Liver (tissue), 9 donors: ENCODE measurements around the gene NISCH. TPM values are rescaled to one million over a fixed set of nuclear protein-coding genes. Genes with fewer than 3 reads are reported as not detected.

Experiments used
- DNase-seq: peaks from one replicate; pipeline ENCODE4 v3.0.0-alpha.2; 2017; ENCODE audit warnings: low spot score
- H3K27ac ChIP-seq, 2 donors: one replicate each; pipeline ENCODE4 v1.7.0; 2013; ENCODE audit warnings: inconsistent platforms in 2 of 2, low read length in 2 of 2, control low read depth in 1 of 2, low read depth in 1 of 2, mild to moderate bottlenecking in 1 of 2
- H3K27me3 ChIP-seq, 4 donors: one replicate each; pipeline versions ENCODE4 v1.6.1 to v1.7.0; 2013; ENCODE audit warnings: low read length in 3 of 4, inconsistent platforms in 1 of 4, mild to moderate bottlenecking in 1 of 4, moderate library complexity in 1 of 4; ENCODE audit not compliant: control insufficient read depth in 4 of 4, insufficient read depth in 4 of 4
- H3K36me3 ChIP-seq, 4 donors: one replicate each; pipeline versions ENCODE4 v1.6.1 to v1.7.0; 2013; ENCODE audit warnings: low read length in 3 of 4, mild to moderate bottlenecking in 3 of 4, low read depth in 1 of 4, moderate library complexity in 1 of 4; ENCODE audit not compliant: control insufficient read depth in 4 of 4, insufficient read depth in 3 of 4
- H3K4me1 ChIP-seq, 4 donors: one replicate each; pipeline versions ENCODE4 v1.6.1 to v1.7.0; 2013; ENCODE audit warnings: low read length in 3 of 4, mild to moderate bottlenecking in 3 of 4, moderate library complexity in 1 of 4; ENCODE audit not compliant: control insufficient read depth in 4 of 4, insufficient read depth in 4 of 4
- H3K4me3 ChIP-seq, 3 donors: one replicate each; pipeline versions ENCODE4 v1.6.1 to v1.7.0; 2013; ENCODE audit warnings: low read length in 3 of 3, control low read depth in 1 of 3, low read depth in 1 of 3, mild to moderate bottlenecking in 1 of 3
- H3K9ac ChIP-seq, 2 donors: one replicate each; pipeline ENCODE4 v1.7.0; 2013; ENCODE audit warnings: low read length in 2 of 2, mild to moderate bottlenecking in 2 of 2, moderate library complexity in 2 of 2, control low read depth in 1 of 2, low read depth in 1 of 2
- H3K9me3 ChIP-seq, 4 donors: one replicate each; pipeline versions ENCODE4 v1.6.1 to v1.7.0; 2013; ENCODE audit warnings: low read length in 3 of 4; ENCODE audit not compliant: control insufficient read depth in 4 of 4
- CTCF ChIP-seq: fragments of 150-350 bp; IDR thresholded peaks from 2 replicates; pipeline ENCODE4 v1.5.1; 2017; ENCODE audit warnings: improper control_type of control experiment, low read depth, low read length; ENCODE audit not compliant: missing input control
- EGR1 ChIP-seq, 2 donors: IDR thresholded peaks; 2 replicates each; pipeline ENCODE4 v1.6.1; 2016 to 2018; ENCODE audit warnings: antibody characterized with exemption in 2 of 2, low read depth in 2 of 2
- FOXA1 ChIP-seq: IDR thresholded peaks from 2 replicates; pipeline ENCODE4 v1.6.1; 2016; ENCODE audit warnings: antibody characterized with exemption
- FOXA2 ChIP-seq: IDR thresholded peaks from 2 replicates; pipeline ENCODE4 v1.6.1; 2016; ENCODE audit warnings: antibody characterized with exemption
- GABPA ChIP-seq, 2 donors: IDR thresholded peaks in 1 of 2; conservative IDR thresholded peaks in 1 of 2; 2 replicates each; pipeline ENCODE4 v1.6.1; 2016; ENCODE audit warnings: antibody characterized with exemption in 2 of 2, mild to moderate bottlenecking in 1 of 2, moderate library complexity in 1 of 2
- HNF4A ChIP-seq, 2 donors: conservative IDR thresholded peaks; 2 replicates each; pipeline ENCODE4 v1.6.1; 2016; ENCODE audit warnings: antibody characterized with exemption in 2 of 2, mild to moderate bottlenecking in 2 of 2
- HNF4G ChIP-seq: IDR thresholded peaks from 2 replicates; pipeline ENCODE4 v1.6.1; 2016; ENCODE audit warnings: antibody characterized with exemption
- JUND ChIP-seq, 2 donors: IDR thresholded peaks; 2 replicates each; pipeline ENCODE4 v1.6.1; 2016; ENCODE audit warnings: antibody characterized with exemption in 2 of 2
- MAX ChIP-seq: IDR thresholded peaks from 2 replicates; pipeline ENCODE4 v1.6.1; 2016; ENCODE audit warnings: antibody characterized with exemption
- NR2F2 ChIP-seq: IDR thresholded peaks from 2 replicates; pipeline ENCODE4 v1.6.1; 2016; ENCODE audit warnings: antibody characterized with exemption
- RAD21 ChIP-seq, 2 donors: IDR thresholded peaks; 2 replicates each; pipeline ENCODE4 v1.6.1; 2016; ENCODE audit warnings: antibody characterized with exemption in 2 of 2, mild to moderate bottlenecking in 2 of 2
- REST ChIP-seq: IDR thresholded peaks from 2 replicates; pipeline ENCODE4 v1.6.1; 2016; ENCODE audit warnings: antibody characterized with exemption, mild to moderate bottlenecking
- TAF1 ChIP-seq: conservative IDR thresholded peaks from 2 replicates; pipeline ENCODE4 v1.6.1; 2016; ENCODE audit warnings: antibody characterized with exemption, mild to moderate bottlenecking
- YY1 ChIP-seq: IDR thresholded peaks from 2 replicates; pipeline ENCODE4 v1.6.1; 2016; ENCODE audit warnings: antibody characterized with exemption, mild to moderate bottlenecking
- ZBTB33 ChIP-seq: IDR thresholded peaks from 2 replicates; pipeline ENCODE4 v1.6.1; 2016; ENCODE audit warnings: antibody characterized with exemption
- WGBS: extraction: QIAGEN DNeasy Blood & Tissue Kit; methylation state at CpG from one replicate; pipeline ENCODE4 v1.1.7; 2013; 5-methylcytosine and 5-hydroxymethylcytosine counted together
- polyA plus RNA-seq, 2 donors: library from polyadenylated mRNA; stranded (reverse) in 1 of 2; unstranded in 1 of 2; fragments of 200-250 nt in 1 of 2; fragments of >200 nt in 1 of 2; fragmentation: Nextera tagmentation in 1 of 2; extraction: Ambion mirVana in 1 of 2; gene quantifications; one replicate each; pipeline versions ENCODE4 v1.2.1 to v1.2.3, GENCODE V29; 2013 to 2015
- total RNA-seq, 2 donors: library from RNA; depleted of rRNA; stranded (reverse); fragments of >200 nt; gene quantifications; one replicate each; pipeline ENCODE4 v1.2.3, GENCODE V29; 2014
- donor health status: healthy.
- donor health status: healthy.
- donor health status: healthy.
- donor health status: healthy.
- donor health status: healthy.

NISCH gene
- total and polyA plus RNA-seq, 4 donors, result 10.8 to 39.8 (median 17.6) TPM

- H3K9me3 ChIP-seq, result no peaks in the 10 kb centered on the region
- peaks cover 0 to 3% (median under 1%) of the 10 kb centered on the region in 4 donors for H3K36me3 ChIP-seq
- H3K4me3 ChIP-seq, result no peak overlapping the region
- DNase-seq, result no peak
- H3K4me1 ChIP-seq, result peaks cover 0 to 29% (median 16%) of the 10 kb centered on the region in 4 donors
- 85% methylated on average over 11 of the region's 11 CpGs for WGBS
- no peak overlapping the region for H3K9ac ChIP-seq
- H3K27ac ChIP-seq, result no peak overlapping the region
- no peaks in the 10 kb centered on the region for H3K27me3 ChIP-seq
- TF ChIP-seq FOXA1, result no peak
- no peak for TF ChIP-seq JUND (IDR thresholded peaks at IDR 0.05)
- TF ChIP-seq MAX, result no peak
- no peak for TF ChIP-seq HNF4G
- no peak for TF ChIP-seq GABPA (IDR thresholded peaks at IDR 0.05 in 1 of 2, conservative IDR thresholded peaks at IDR 0.05 in 1 of 2)
- no peak for TF ChIP-seq REST
- TF ChIP-seq NR2F2, result no peak
- TF ChIP-seq ZBTB33, result no peak
- no peak for TF ChIP-seq YY1
- no peak for TF ChIP-seq EGR1 (IDR thresholded peaks at IDR 0.05; ENCODE audit: low read depth in 2 of 2)
- no peak for TF ChIP-seq TAF1
Measured at GRCh38 chr3:52452570-52453221, 2.7 kb upstream of the NISCH start.

GRCh38 chr3:52453496-52454249 lies 1.7 kb upstream of the NISCH start, which contains the start of gene TNNC1:
Gene TNNC1, minus strand, starts transcription at chr3:52454041. Its CDS starts 26 bp downstream, at chr3:52454015.
- TF ChIP-seq TAF1, result no peak
- no peak for TF ChIP-seq MAX
- no peak for TF ChIP-seq YY1
- no peak for TF ChIP-seq GABPA (IDR thresholded peaks at IDR 0.05 in 1 of 2, conservative IDR thresholded peaks at IDR 0.05 in 1 of 2)
- TF ChIP-seq FOXA2, result no peak
- TF ChIP-seq HNF4A (conservative IDR thresholded peaks at IDR 0.05), result no peak
- no peak for TF ChIP-seq RAD21 (IDR thresholded peaks at IDR 0.05)
- no peak for TF ChIP-seq CTCF
- no peak for TF ChIP-seq FOXA1
- no peak for TF ChIP-seq HNF4G
- peak within 1 kb of the TSS; percentile 86 to 91 for H3K27ac ChIP-seq
- H3K4me3 ChIP-seq, result no peak within 1 kb of the TSS
- H3K27me3 ChIP-seq, result no peaks in the 10 kb centered on the region
- peak within 1 kb of the TSS; percentile 92 to 96 for H3K9ac ChIP-seq
- 77% methylated on average over 16 of the region's 16 CpGs for WGBS
- peaks cover 0 to 29% (median 16%) of the 10 kb centered on the region in 4 donors for H3K4me1 ChIP-seq
- no peaks in the 10 kb centered on the region for H3K9me3 ChIP-seq
- no peak for DNase-seq
- H3K36me3 ChIP-seq, result peaks cover 0 to 10% (median 5%) of the 10 kb centered on the region in 4 donors
